Right atrium auricular region (tissue), 2 donors: ENCODE data around the gene SCAND1. TPM values are rescaled to one million over a fixed set of nuclear protein-coding genes. Genes with fewer than 3 reads are reported as not detected.
"Not testable (repeated sequence)": the region's sequence is repeated elsewhere in the genome, so short reads cannot be mapped to it uniquely, and the experiment has no call there.

Experiments used
- DNase-seq: peaks from one replicate; pipeline ENCODE4 v3.0.0-alpha.2; 2019; ENCODE audit warnings: low spot score
- H3K27ac ChIP-seq, 2 donors: fragments of 200-600 bp; sonication (generic); 1 replicate in 1 of 2; 2 replicates in 1 of 2; pipeline ENCODE4 v1.5.1; 2016 to 2019
- H3K27me3 ChIP-seq, 2 donors: fragments of 200-600 bp; sonication (generic); one replicate each; pipeline versions ENCODE4 v1.5.1 to v1.6.0; 2017 to 2019
- H3K36me3 ChIP-seq: fragments of 200-600 bp; sonication (generic); one replicate; pipeline ENCODE4 v1.5.1; 2016
- H3K4me1 ChIP-seq, 2 donors: fragments of 200-600 bp; sonication (generic); one replicate each; pipeline versions ENCODE4 v1.5.1 to v1.6.0; 2017 to 2019
- H3K4me3 ChIP-seq, 2 donors: fragments of 200-600 bp; sonication (generic); 1 replicate in 1 of 2; 2 replicates in 1 of 2; pipeline ENCODE4 v1.5.1; 2017 to 2019; ENCODE audit warnings: mild to moderate bottlenecking in 1 of 2, moderate library complexity in 1 of 2
- H3K9me3 ChIP-seq, 2 donors: fragments of 200-600 bp; sonication (generic); one replicate each; pipeline ENCODE4 v1.5.1; 2019
- CTCF ChIP-seq, 2 donors: fragments of 200-600 bp; sonication (generic); IDR thresholded peaks; one replicate each; pipeline ENCODE4 v1.5.1; 2019; ENCODE audit warnings: antibody characterized with exemption in 2 of 2
- total RNA-seq, 2 donors: library from RNA; depleted of rRNA; stranded (reverse); fragments of >200 nt; gene quantifications; one replicate each; pipeline ENCODE4 v1.1.0, GENCODE V29; 2016

Gene SCAND1
- total RNA-seq, 2 donors from 2014 or later, result 64.0 to 91.2 TPM

DNA sequence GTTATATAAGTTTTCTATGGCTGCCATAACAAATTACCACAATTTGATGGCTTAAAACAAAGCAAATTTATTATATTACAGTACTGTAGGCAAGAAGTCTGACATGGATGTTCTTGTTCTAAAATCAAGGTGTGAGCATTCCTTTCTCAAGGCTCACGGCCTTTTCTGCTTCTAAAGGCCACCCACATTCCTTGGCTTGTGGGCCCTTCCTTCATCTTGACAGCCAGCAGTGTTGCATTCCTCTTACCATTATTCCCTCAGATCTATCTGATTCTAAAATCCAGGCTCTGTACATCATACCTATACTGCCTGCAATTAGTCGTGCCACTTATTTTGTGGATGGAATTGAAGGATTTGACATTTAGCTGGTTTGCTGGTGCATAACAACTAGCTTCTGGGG lies 17.7 kb upstream of the SCAND1 start:
- no peaks in the 10 kb centered on the region for H3K27me3 ChIP-seq
- no peak overlapping the region for H3K4me3 ChIP-seq
- DNase-seq, result no peak
- no peaks in the 10 kb centered on the region for H3K9me3 ChIP-seq
- no peaks in the 10 kb centered on the region for H3K4me1 ChIP-seq
- H3K36me3 ChIP-seq, result no peaks in the 10 kb centered on the region
- no peak overlapping the region for H3K27ac ChIP-seq
- no peak for TF ChIP-seq CTCF (IDR thresholded peaks at IDR 0.05)

DNA sequence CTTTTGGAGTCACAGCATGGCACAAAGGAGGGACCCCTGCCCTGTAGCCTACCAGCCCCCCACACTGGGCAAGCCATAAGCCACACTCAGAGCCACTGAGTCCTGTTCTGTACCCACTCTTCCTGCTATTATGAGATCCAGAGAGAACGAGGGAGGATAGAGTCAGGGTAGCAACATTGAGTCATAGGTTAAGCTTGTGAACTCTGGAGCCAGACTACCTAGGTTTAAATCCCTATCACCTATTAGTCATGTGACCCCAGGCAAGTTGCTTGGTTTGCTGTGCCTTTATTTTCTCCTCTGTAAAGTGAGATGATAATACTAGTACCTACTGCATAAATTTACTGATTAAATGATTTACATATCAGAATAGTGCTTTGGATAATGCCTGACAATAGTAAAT lies 14.6 kb upstream of the SCAND1 start:
- Histone ChIP-seq H3K4me1 (no peaks in the 10 kb centered on the region), H3K27me3 (no peaks in the 10 kb centered on the region), H3K9me3 (no peaks in the 10 kb centered on the region), H3K27ac (no peak overlapping the region), H3K36me3 (no peaks in the 10 kb centered on the region), H3K4me3 (no peak overlapping the region)
- no peak for DNase-seq
- TF ChIP-seq CTCF (IDR thresholded peaks at IDR 0.05), result no peak

- no peaks in the 10 kb centered on the region for H3K4me1 ChIP-seq
- no peak for TF ChIP-seq CTCF (IDR thresholded peaks at IDR 0.05)
- H3K36me3 ChIP-seq, result no peaks in the 10 kb centered on the region
- H3K27ac ChIP-seq, result no peak within 1 kb of the TSS
- no peaks in the 10 kb centered on the region for H3K27me3 ChIP-seq
- no peak for DNase-seq
- H3K9me3 ChIP-seq, result no peaks in the 10 kb centered on the region
- no peak within 1 kb of the TSS for H3K4me3 ChIP-seq
Measured at GRCh38 chr20:35967979-35968640, 13.8 kb upstream of the SCAND1 start, which contains the start of gene CNBD2. Gene CNBD2, plus strand, starts transcription at chr20:35968590. Its CDS starts 173 bp downstream, at chr20:35968763.

DNA sequence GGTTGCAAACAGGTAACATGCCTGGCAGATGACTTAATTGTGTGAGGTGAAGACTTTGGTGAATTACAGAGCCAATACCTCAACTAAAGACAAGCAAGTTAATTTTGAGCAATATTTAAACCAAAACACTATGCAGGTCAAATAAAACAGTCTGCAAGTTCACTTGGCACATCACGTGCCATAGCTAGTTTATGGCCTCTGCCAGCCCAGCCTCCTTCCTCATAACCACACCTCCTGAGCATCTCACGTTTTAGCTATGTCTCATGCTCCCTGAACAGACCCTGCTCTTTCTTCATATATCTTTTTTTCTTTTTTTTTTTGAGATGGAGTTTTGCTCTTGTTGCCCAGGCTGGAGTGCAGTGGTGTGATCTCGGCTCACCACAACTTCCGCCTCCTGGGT lies 9.6 kb upstream of the SCAND1 start:
- no peak overlapping the region for H3K4me3 ChIP-seq
- TF ChIP-seq CTCF (IDR thresholded peaks at IDR 0.05), result no peak
- no peak overlapping the region for H3K27ac ChIP-seq
- no peaks in the 10 kb centered on the region for H3K9me3 ChIP-seq
- no peak for DNase-seq
- H3K27me3 ChIP-seq, result no peaks in the 10 kb centered on the region
- no peaks in the 10 kb centered on the region for H3K4me1 ChIP-seq
- no peaks in the 10 kb centered on the region for H3K36me3 ChIP-seq

GRCh38 chr20:35959291-35959690 lies 5.0 kb upstream of the SCAND1 start:
- H3K27ac ChIP-seq, DNase-seq, H3K27me3 ChIP-seq, H3K9me3 ChIP-seq, H3K4me1 ChIP-seq, H3K4me3 ChIP-seq, H3K36me3 ChIP-seq: not testable (repeated sequence)

GRCh38 chr20:35956616-35957015 lies 2.3 kb upstream of the SCAND1 start:
- no peaks in the 10 kb centered on the region for H3K36me3 ChIP-seq
- DNase-seq, result no peak
- H3K27me3 ChIP-seq, result no peaks in the 10 kb centered on the region
- no peak for TF ChIP-seq CTCF (IDR thresholded peaks at IDR 0.05)
- H3K27ac ChIP-seq, result no peak overlapping the region
- no peaks in the 10 kb centered on the region for H3K9me3 ChIP-seq
- H3K4me1 ChIP-seq, result peaks cover 0 to 21% of the 10 kb centered on the region in 2 donors
- no peak overlapping the region for H3K4me3 ChIP-seq
